HCT116 (cell line): ENCODE data around the gene IL31RA.

ENCODE experiments used
- EZH2phosphoT487 ChIP-seq: fragments of 200-600 bp; IDR thresholded peaks from 2 replicates; pipeline ENCODE4 v1.6.1; 2018; ENCODE audit warnings: antibody characterized with exemption, borderline replicate concordance
- JUND ChIP-seq: IDR thresholded peaks from 2 replicates; pipeline ENCODE4 v1.6.1; 2012
- POLR2A ChIP-seq: IDR thresholded peaks from 2 replicates; pipeline ENCODE4 v1.7.0; 2011; ENCODE audit warnings: borderline replicate concordance; ENCODE audit not compliant: insufficient read depth, insufficient read length; ENCODE audit errors: extremely low read depth
- RAD21 ChIP-seq: IDR thresholded peaks from 2 replicates; pipeline ENCODE4 v1.6.1; 2012; ENCODE audit warnings: low read depth, mild to moderate bottlenecking
- SIN3A ChIP-seq: IDR thresholded peaks from 2 replicates; pipeline ENCODE4 v1.6.1; 2012; ENCODE audit warnings: low read depth
- TCF7L2 ChIP-seq: IDR thresholded peaks from 2 replicates; pipeline ENCODE4 v1.7.0; 2011; ENCODE audit warnings: borderline replicate concordance, inconsistent platforms; ENCODE audit not compliant: insufficient read depth, insufficient read length; ENCODE audit errors: extremely low read depth
- YY1 ChIP-seq: IDR thresholded peaks from 2 replicates; pipeline ENCODE4 v1.6.1; 2011; ENCODE audit warnings: low read length, low read depth, moderate library complexity, mild to moderate bottlenecking; ENCODE audit not compliant: insufficient replicate concordance; ENCODE audit errors: extremely low read depth
- TF ChIP-seq, protein P1 (sequence below): IDR thresholded peaks from 2 replicates; pipeline ENCODE4 v1.6.1; 2011; ENCODE audit warnings: mild to moderate bottlenecking, low read length, moderate library complexity; ENCODE audit not compliant: insufficient replicate concordance; ENCODE audit errors: extremely low read depth
- TF ChIP-seq, protein P2 (sequence below), 3 experiments: fragments of 200-600 bp in 1 of 3; sonication (generic) in 1 of 3; IDR thresholded peaks in 2 of 3; conservative IDR thresholded peaks in 1 of 3; 2 replicates each; pipeline ENCODE4 v1.5.1; 2012 to 2017; ENCODE audit warnings: low read depth in 2 of 3, low read length in 2 of 3, antibody characterized with exemption in 1 of 3, borderline replicate concordance in 1 of 3, control low read depth in 1 of 3, mild to moderate bottlenecking in 1 of 3, mixed read lengths in 1 of 3, mixed run types in 1 of 3, moderate library complexity in 1 of 3; ENCODE audit not compliant: insufficient read depth in 1 of 3
- TF ChIP-seq, protein P3 (sequence below): IDR thresholded peaks from 2 replicates; pipeline ENCODE4 v1.6.1; 2012

DNA sequence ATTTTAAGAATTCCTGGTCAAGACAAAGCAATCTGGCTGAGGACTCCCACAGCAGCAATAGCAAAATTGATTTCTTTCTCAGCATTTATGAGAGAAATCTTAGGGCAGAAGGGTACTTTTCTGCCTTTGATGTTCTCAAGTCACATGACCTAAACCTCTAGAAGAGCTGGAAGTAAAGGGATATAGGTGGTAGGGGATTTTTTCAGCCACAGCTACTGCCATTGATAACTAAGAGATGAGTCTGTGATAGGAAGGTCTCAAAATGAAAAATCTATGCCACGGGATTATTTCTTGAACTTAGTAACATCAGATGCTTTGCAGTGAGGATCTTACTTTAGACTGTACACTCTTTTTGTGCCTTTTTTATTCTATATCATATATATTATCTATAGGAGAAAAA lies 108.1 kb downstream of the IL31RA start:
- TF ChIP-seq, protein P1, sequence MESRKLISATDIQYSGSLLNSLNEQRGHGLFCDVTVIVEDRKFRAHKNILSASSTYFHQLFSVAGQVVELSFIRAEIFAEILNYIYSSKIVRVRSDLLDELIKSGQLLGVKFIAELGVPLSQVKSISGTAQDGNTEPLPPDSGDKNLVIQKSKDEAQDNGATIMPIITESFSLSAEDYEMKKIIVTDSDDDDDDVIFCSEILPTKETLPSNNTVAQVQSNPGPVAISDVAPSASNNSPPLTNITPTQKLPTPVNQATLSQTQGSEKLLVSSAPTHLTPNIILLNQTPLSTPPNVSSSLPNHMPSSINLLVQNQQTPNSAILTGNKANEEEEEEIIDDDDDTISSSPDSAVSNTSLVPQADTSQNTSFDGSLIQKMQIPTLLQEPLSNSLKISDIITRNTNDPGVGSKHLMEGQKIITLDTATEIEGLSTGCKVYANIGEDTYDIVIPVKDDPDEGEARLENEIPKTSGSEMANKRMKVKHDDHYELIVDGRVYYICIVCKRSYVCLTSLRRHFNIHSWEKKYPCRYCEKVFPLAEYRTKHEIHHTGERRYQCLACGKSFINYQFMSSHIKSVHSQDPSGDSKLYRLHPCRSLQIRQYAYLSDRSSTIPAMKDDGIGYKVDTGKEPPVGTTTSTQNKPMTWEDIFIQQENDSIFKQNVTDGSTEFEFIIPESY: no peak
- no peak for TF ChIP-seq YY1
- TF ChIP-seq, protein P2, sequence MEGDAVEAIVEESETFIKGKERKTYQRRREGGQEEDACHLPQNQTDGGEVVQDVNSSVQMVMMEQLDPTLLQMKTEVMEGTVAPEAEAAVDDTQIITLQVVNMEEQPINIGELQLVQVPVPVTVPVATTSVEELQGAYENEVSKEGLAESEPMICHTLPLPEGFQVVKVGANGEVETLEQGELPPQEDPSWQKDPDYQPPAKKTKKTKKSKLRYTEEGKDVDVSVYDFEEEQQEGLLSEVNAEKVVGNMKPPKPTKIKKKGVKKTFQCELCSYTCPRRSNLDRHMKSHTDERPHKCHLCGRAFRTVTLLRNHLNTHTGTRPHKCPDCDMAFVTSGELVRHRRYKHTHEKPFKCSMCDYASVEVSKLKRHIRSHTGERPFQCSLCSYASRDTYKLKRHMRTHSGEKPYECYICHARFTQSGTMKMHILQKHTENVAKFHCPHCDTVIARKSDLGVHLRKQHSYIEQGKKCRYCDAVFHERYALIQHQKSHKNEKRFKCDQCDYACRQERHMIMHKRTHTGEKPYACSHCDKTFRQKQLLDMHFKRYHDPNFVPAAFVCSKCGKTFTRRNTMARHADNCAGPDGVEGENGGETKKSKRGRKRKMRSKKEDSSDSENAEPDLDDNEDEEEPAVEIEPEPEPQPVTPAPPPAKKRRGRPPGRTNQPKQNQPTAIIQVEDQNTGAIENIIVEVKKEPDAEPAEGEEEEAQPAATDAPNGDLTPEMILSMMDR (IDR thresholded peaks at IDR 0.05 in 2 of 3, conservative IDR thresholded peaks at IDR 0.05 in 1 of 3; ENCODE audit: borderline replicate concordance in 1 of 3, insufficient read depth in 1 of 3, low read depth in 2 of 3, low read length in 2 of 3): no peak
- no peak for TF ChIP-seq JUND
- no peak for TF ChIP-seq EZH2phosphoT487
- no peak for TF ChIP-seq TCF7L2
- no peak for TF ChIP-seq POLR2A
- no peak for TF ChIP-seq SIN3A
- TF ChIP-seq, protein P3, sequence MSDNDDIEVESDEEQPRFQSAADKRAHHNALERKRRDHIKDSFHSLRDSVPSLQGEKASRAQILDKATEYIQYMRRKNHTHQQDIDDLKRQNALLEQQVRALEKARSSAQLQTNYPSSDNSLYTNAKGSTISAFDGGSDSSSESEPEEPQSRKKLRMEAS: no peak
- TF ChIP-seq RAD21: no peak
